T47D (cell line): ENCODE data around the gene SLC38A7.

Experiments
- DNase-seq, 2 experiments: peaks; one replicate each; pipeline versions ENCODE4 v3.0.0 to v3.0.0-alpha.2; 2011 to 2012; ENCODE audit warnings: low read depth in 1 of 2, low spot score in 1 of 2
- JUND ChIP-seq: IDR thresholded peaks from 2 replicates; pipeline ENCODE4 v1.6.1; 2012; ENCODE audit warnings: low read depth
- in situ Hi-C: cut with HindIII; loops from 2 replicates; pipeline ENCODE4 v1.10.0; 2016; ENCODE audit warnings: low sequenced_read_pairs, low pct_unique_long_range_greater_than_20kb

The SLC38A7 gene

GRCh38 chr16:58684354-58685083, at the start of gene SLC38A7:
SLC38A7 (minus strand) TSS chr16:58684770; CDS start chr16:58680126, 4,644 bp downstream.
- no peak for TF ChIP-seq JUND
- in situ Hi-C loops, result no loop called here
- DNase-seq, result peak; percentile 80 to 87

GRCh38 chr16:58733671-58734458, 49.3 kb upstream of the SLC38A7 start, which contains the start of gene GOT2:
GOT2 (minus strand) TSS chr16:58734316; CDS start chr16:58734228, 88 bp downstream.
- in situ Hi-C loops, result no loop called here
- no peak for TF ChIP-seq JUND
- peak; percentile 61 to 87 for DNase-seq

- DNase-seq, result peak in 1 of 2 experiments; percentile 14
- TF ChIP-seq JUND, result no peak
- in situ Hi-C loops, result no loop called here
These were observed 48.7 kb upstream of the SLC38A7 start for GRCh38 chr16:58733248-58733670.

- no peak for TF ChIP-seq JUND
- in situ Hi-C loops, result no loop called here
- no peak for DNase-seq
These were observed 48.1 kb upstream of the SLC38A7 start for GRCh38 chr16:58732545-58733247.

GRCh38 chr16:58730724-58731370, 46.3 kb upstream of the SLC38A7 start:
- no peak for TF ChIP-seq JUND
- no peak for DNase-seq
- in situ Hi-C loops, result no loop called here

- TF ChIP-seq JUND, result no peak
- in situ Hi-C loops, result no loop called here
- no peak for DNase-seq
These were observed 43.4 kb upstream of the SLC38A7 start for GRCh38 chr16:58727796-58728568.

GRCh38 chr16:58727028-58727781, 42.6 kb upstream of the SLC38A7 start:
- TF ChIP-seq JUND, result no peak
- no peak for DNase-seq
- in situ Hi-C loops, result no loop called here

- in situ Hi-C loops, result no loop called here
- no peak for DNase-seq
- no peak for TF ChIP-seq JUND
These were observed 38.5 kb upstream of the SLC38A7 start for GRCh38 chr16:58723109-58723508.

- DNase-seq, result no peak
- no peak for TF ChIP-seq JUND
- in situ Hi-C loops, result no loop called here
These were observed 33.4 kb upstream of the SLC38A7 start for GRCh38 chr16:58717994-58718393.

GRCh38 chr16:58716468-58716867, 31.9 kb upstream of the SLC38A7 start:
- in situ Hi-C loops, result no loop called here
- no peak for TF ChIP-seq JUND

GRCh38 chr16:58713742-58714141, 29.2 kb upstream of the SLC38A7 start:
- no peak for TF ChIP-seq JUND
- no peak for DNase-seq
- in situ Hi-C loops, result no loop called here

More at GRCh38 chr16:58716468-58716867, 31.9 kb upstream of the SLC38A7 start:
- no peak for DNase-seq
